WTC11 (cell line): Measurements from ENCODE around the gene FAM118B. TPM values are rescaled to one million over a fixed set of nuclear protein-coding genes. Genes with fewer than 3 reads are reported as not detected.

ENCODE experiments used
- ATAC-seq: fragments of 200-7000 bp; cut with Tn5 transposase; 2 replicates; pipeline ENCODE4 v1.10.0; 2021; ENCODE audit warnings: mild to moderate bottlenecking, moderate library complexity
- CTCF ChIA-PET: fragments of 300-600 bp; sonication (Branson Sonifier 250); formaldehyde crosslinking; loops from one replicate; lab custom pipeline; 2021; ENCODE audit warnings: antibody characterized with exemption; lab: Charles Lee
- POLR2A ChIA-PET: fragments of 350-600 bp; sonication (Branson Sonifier 250); formaldehyde crosslinking; loops from one replicate; lab custom pipeline; 2021; ENCODE audit warnings: antibody characterized with exemption; lab: Charles Lee
- DNase-seq: peaks from one replicate; pipeline ENCODE4 v3.0.0; 2021; ENCODE audit warnings: low spot score
- H3K27ac Mint-ChIP-seq: 2 replicates; pipeline ENCODE4 v1.8.0; 2021; ENCODE audit warnings: mixed read lengths
- H3K27me3 Mint-ChIP-seq: 2 replicates; pipeline ENCODE4 v1.8.0; 2021; ENCODE audit warnings: low read depth, mild to moderate bottlenecking, moderate library complexity, mixed read lengths
- H3K36me3 Mint-ChIP-seq: 2 replicates; pipeline ENCODE4 v1.8.0; 2021; ENCODE audit warnings: mixed read lengths
- H3K4me1 Mint-ChIP-seq: 2 replicates; pipeline ENCODE4 v1.8.0; 2022; ENCODE audit warnings: mixed read lengths
- H3K4me3 Mint-ChIP-seq: 2 replicates; pipeline ENCODE4 v1.8.0; 2021; ENCODE audit warnings: mild to moderate bottlenecking, moderate library complexity, mixed read lengths
- H3K9me3 Mint-ChIP-seq: 2 replicates; pipeline ENCODE4 v1.8.0; 2021; ENCODE audit warnings: mixed read lengths
- AFF4 ChIP-seq: sonication (generic); formaldehyde crosslinking; IDR thresholded peaks from 2 replicates; pipeline ENCODE4 v1.8.1; 2023; ENCODE audit warnings: mild to moderate bottlenecking, missing genetic modification reagents, borderline replicate concordance
- AR ChIP-seq: fragments of 250-450 bp; sonication (Bioruptor Pico); IDR thresholded peaks from 2 replicates; pipeline ENCODE4 v1.9.0; 2021; ENCODE audit warnings: mild to moderate bottlenecking
- CBFB ChIP-seq: sonication (generic); formaldehyde crosslinking; IDR thresholded peaks from 2 replicates; pipeline ENCODE4 v1.8.1; 2022; ENCODE audit warnings: mild to moderate bottlenecking, low read depth, missing genetic modification reagents
- CREB1 ChIP-seq: sonication (generic); formaldehyde crosslinking; IDR thresholded peaks from 2 replicates; pipeline ENCODE4 v1.8.0; 2023; ENCODE audit warnings: mild to moderate bottlenecking, missing genetic modification reagents
- EMX1 ChIP-seq: fragments of 250-450 bp; sonication (Bioruptor Pico); IDR thresholded peaks from 2 replicates; pipeline ENCODE4 v1.8.0; 2021; ENCODE audit warnings: mild to moderate bottlenecking
- FOXK1 ChIP-seq: sonication (generic); formaldehyde crosslinking; IDR thresholded peaks from 2 replicates; pipeline ENCODE4 v1.8.0; 2022; ENCODE audit warnings: mild to moderate bottlenecking, moderate library complexity, missing genetic modification reagents
- KAT7 ChIP-seq: sonication (generic); formaldehyde crosslinking; IDR thresholded peaks from 2 replicates; pipeline ENCODE4 v1.8.1; 2023; ENCODE audit warnings: missing genetic modification reagents, mild to moderate bottlenecking, borderline replicate concordance
- MAX ChIP-seq: sonication (generic); formaldehyde crosslinking; IDR thresholded peaks from 2 replicates; pipeline ENCODE4 v1.8.0; 2022; ENCODE audit warnings: mild to moderate bottlenecking, missing genetic modification reagents
- MYBL2 ChIP-seq: sonication (generic); formaldehyde crosslinking; IDR thresholded peaks from 2 replicates; pipeline ENCODE4 v1.8.1; 2023; ENCODE audit warnings: mild to moderate bottlenecking, moderate library complexity, missing genetic modification reagents
- NFATC4 ChIP-seq: fragments of 250-450 bp; sonication (Bioruptor Pico); IDR thresholded peaks from 2 replicates; pipeline ENCODE4 v1.9.0; 2021; ENCODE audit warnings: mild to moderate bottlenecking
- NFE2L1 ChIP-seq: sonication (generic); formaldehyde crosslinking; IDR thresholded peaks from 2 replicates; pipeline ENCODE4 v1.8.1; 2023; ENCODE audit warnings: missing genetic modification reagents
- NFYB ChIP-seq: sonication (generic); formaldehyde crosslinking; conservative IDR thresholded peaks from 2 replicates; pipeline ENCODE4 v1.8.0; 2022; ENCODE audit warnings: low read depth, missing genetic modification reagents
- PRRX2 ChIP-seq: fragments of 250-450 bp; sonication (Bioruptor Pico); IDR thresholded peaks from 2 replicates; pipeline ENCODE4 v1.8.0; 2021; ENCODE audit warnings: mild to moderate bottlenecking
- SP1 ChIP-seq: sonication (generic); formaldehyde crosslinking; conservative IDR thresholded peaks from 2 replicates; pipeline ENCODE4 v1.8.1; 2022; ENCODE audit warnings: missing genetic modification reagents
- USF1 ChIP-seq: sonication (generic); formaldehyde crosslinking; IDR thresholded peaks from 2 replicates; pipeline ENCODE4 v1.8.0; 2022; ENCODE audit warnings: mild to moderate bottlenecking, missing genetic modification reagents
- USF2 ChIP-seq: sonication (generic); formaldehyde crosslinking; IDR thresholded peaks from 2 replicates; pipeline ENCODE4 v1.8.1; 2023; ENCODE audit warnings: mild to moderate bottlenecking, missing genetic modification reagents, moderate library complexity
- ZBTB43 ChIP-seq: sonication (generic); formaldehyde crosslinking; IDR thresholded peaks from 2 replicates; pipeline ENCODE4 v1.8.1; 2023; ENCODE audit warnings: mild to moderate bottlenecking, missing genetic modification reagents
- ZNF416 ChIP-seq: fragments of 250-450 bp; sonication (Bioruptor Pico); IDR thresholded peaks from 2 replicates; pipeline ENCODE4 v1.9.0; 2021; ENCODE audit warnings: mild to moderate bottlenecking, inconsistent platforms
- ZNF671 ChIP-seq: fragments of 250-450 bp; sonication (Bioruptor Pico); IDR thresholded peaks from 2 replicates; pipeline ENCODE4 v1.8.0; 2021; ENCODE audit warnings: mild to moderate bottlenecking
- ZSCAN18 ChIP-seq: fragments of 250-450 bp; sonication (Bioruptor Pico); IDR thresholded peaks from 2 replicates; pipeline ENCODE4 v2.1.2; 2022; ENCODE audit warnings: mild to moderate bottlenecking, moderate library complexity
- total RNA-seq: library from RNA; stranded (reverse); gene quantifications from 3 replicates; pipeline ENCODE4 v1.2.3, GENCODE V29; 2021

FAM118B gene
- total RNA-seq, 1 experiment from 2014 or later = 35.3 TPM

- TF ChIP-seq ZBTB43 (CRISPR knock-in tag) (no peak), ZNF671 (no peak), ZSCAN18 (no peak), PRRX2 (CRISPR knock-in tag) (no peak)
Measured at GRCh38 chr11:126181939-126182730, 29.4 kb upstream of the FAM118B start (continued).

GRCh38 chr11:126182787-126183445 is 28.7 kb upstream of the FAM118B start:
- H3K9me3 Mint-ChIP-seq = peaks cover 7% of the 10 kb centered on the region
- ChIA-PET CTCF (interaction anchor here (0.6 kb wide), 1 partner anchor 173 kb away, joined by 3 read pairs; no protein-coding TSS in a partner anchor), POLR2A (no interaction called here)
- ATAC-seq (no peak), DNase-seq (no peak)
- H3K4me1 Mint-ChIP-seq = peaks cover 4% of the 10 kb centered on the region; the same call in 1 of the 2 replicates
- H3K4me3 Mint-ChIP-seq = no peak overlapping the region
- H3K27me3 Mint-ChIP-seq = no peaks in the 10 kb centered on the region
- H3K27ac Mint-ChIP-seq = no peak overlapping the region; the same call in 1 of the 2 replicates
- H3K36me3 Mint-ChIP-seq = peaks cover 3% of the 10 kb centered on the region; the same call in 1 of the 2 replicates
- TF ChIP-seq CREB1 (CRISPR knock-in tag) = no peak
- TF ChIP-seq NFYB = no peak
- no peak for TF ChIP-seq NFE2L1 (CRISPR knock-in tag)
- TF ChIP-seq MYBL2 (CRISPR knock-in tag) = no peak
- no peak for TF ChIP-seq NFATC4 (CRISPR knock-in tag)
- TF ChIP-seq AFF4 (CRISPR knock-in tag) = no peak
- TF ChIP-seq KAT7 (CRISPR knock-in tag) = no peak
- no peak for TF ChIP-seq USF1
- no peak for TF ChIP-seq FOXK1
- TF ChIP-seq ZNF416 = no peak
- TF ChIP-seq SP1 (CRISPR knock-in tag) = no peak
- no peak for TF ChIP-seq EMX1 (CRISPR knock-in tag)
- TF ChIP-seq MAX (CRISPR knock-in tag) = no peak
- no peak for TF ChIP-seq USF2
- TF ChIP-seq AR (CRISPR knock-in tag) = no peak
- no peak for TF ChIP-seq CBFB (CRISPR knock-in tag)
